ENCODE results near the gene CCDC92. TPM values are rescaled to one million over a fixed set of nuclear protein-coding genes. Genes with fewer than 3 reads are reported as not detected.

Gene CCDC92
- total and polyA plus RNA-seq, 10 of the 15 experiments (the other 5 are each of a cell fraction or from before 2014, with no cell fraction given) = 0.53 to 11.8 (median 4.2) TPM

GRCh38 chr12:123984903-123985302 lies 12.3 kb upstream of the CCDC92 start:
- FAIRE-seq = no peak
- ChIA-PET SMC1A (ENCODE audit: uncharacterized antibody, unreplicated experiment) (interaction anchor here (1.0 to 7.0 kb wide), 3 partner anchors 11 to 80 kb away, joined by 3 to 43 read pairs (median 11); no protein-coding TSS in a partner anchor), CTCF (interaction anchor here (0.9 to 7.7 kb wide), 13 partner anchors 9 to 383 kb away, joined by 3 to 101 read pairs (median 4); partner anchors contain the start of gene DDX55), RAD21 (ENCODE audit: unreplicated experiment) (interaction anchor here (0.9 to 1.0 kb wide), 3 partner anchors 9 to 180 kb away, joined by 3 to 4 read pairs (median 3); no protein-coding TSS in a partner anchor), POLR2A (interaction anchor here (0.6 kb wide), 1 partner anchor 991 kb away, joined by 4 read pairs; no protein-coding TSS in a partner anchor)
- Histone ChIP-seq H3K9ac (ENCODE audit: control insufficient read depth, insufficient read depth, low read length) (no peak overlapping the region), H4K20me1 (ENCODE audit: control insufficient read depth, insufficient read depth) (no peaks in the 10 kb centered on the region; the same call in 1 of the 2 replicates), H3K79me2 (ENCODE audit: control insufficient read depth, insufficient read depth, low read length) (peaks cover 5% of the 10 kb centered on the region), H3K4me1 (ENCODE audit: control insufficient read depth, insufficient read depth, low read length) (peaks cover 13% of the 10 kb centered on the region), H3K36me3 (ENCODE audit: control insufficient read depth in 2 of 2, insufficient read depth in 2 of 2, low read length in 1 of 2) (peaks cover 3 to 20% of the 10 kb centered on the region in 2 experiments; a peak in 2 of 4 replicates), H3K27me3 (replicated peaks in 1 of 2; ENCODE audit: control insufficient read depth in 2 of 2, insufficient read depth in 2 of 2, low read length in 1 of 2) (no peaks in the 10 kb centered on the region), H3K4me2 (ENCODE audit: control insufficient read depth, insufficient read depth) (peak overlapping the region; percentile 49), H3K4me3 (no peak overlapping the region), H2AFZ (ENCODE audit: control insufficient read depth, low read depth, low read length) (no peak overlapping the region), H3K27ac (ENCODE audit: control insufficient read depth, insufficient read depth) (no peak overlapping the region), H3K9me3 (replicated peaks; ENCODE audit: control insufficient read depth, insufficient read depth, low read length) (no peaks in the 10 kb centered on the region)
- no peak for TF ChIP-seq KLF5 (IDR thresholded peaks at IDR 0.05; ENCODE audit: partially characterized antibody)
- TF ChIP-seq CBFB (IDR thresholded peaks at IDR 0.05; ENCODE audit: low read depth) = no peak
- TF ChIP-seq POLR2AphosphoS2 (IDR thresholded peaks at IDR 0.05; ENCODE audit: low read depth, low read length) = no peak
- no peak for TF ChIP-seq KDM1A (IDR thresholded peaks at IDR 0.05; ENCODE audit: borderline replicate concordance)
- no peak for TF ChIP-seq NR2F1 (conservative IDR thresholded peaks at IDR 0.05)
- no peak for TF ChIP-seq BACH1 (IDR thresholded peaks at IDR 0.05; ENCODE audit: borderline replicate concordance)
- no peak for TF ChIP-seq YY1 (IDR thresholded peaks at IDR 0.05; ENCODE audit: low read depth, low read length)
- no peak for TF ChIP-seq TBL1XR1 (IDR thresholded peaks at IDR 0.05; ENCODE audit: low read depth, low read length)
- TF ChIP-seq BMI1 (IDR thresholded peaks at IDR 0.05; ENCODE audit: borderline replicate concordance) = no peak
- in situ Hi-C loops (cut with MboI) (no loop called here), intact Hi-C loops (cut with micrococcal nuclease; ENCODE audit: unreplicated experiment) (loop anchor here (1.0 to 10.0 kb wide), 3 partner anchors 80 to 350 kb away; partner anchors contain the start of genes EIF2B1 and GTF2H3)
- peak; percentile 72 for ATAC-seq
- WGBS (ENCODE audit: insufficient coverage, insufficient replicate concordance, low lambda C conversion rate, missing lambda C conversion rate) = 52% methylated on average over 4 of the region's 4 CpGs
- BruUV-seq (replicated peaks) = no TSS peak
- DNase-seq (ENCODE audit: low read depth, low spot score) = no peak

All from GM12878 (cell line).